HepG2 (cell line): ENCODE data around the gene SURF1. TPM values are rescaled to one million over a fixed set of nuclear protein-coding genes. Genes with fewer than 3 reads are reported as not detected.

Experiments
- AKNA ChIP-seq: sonication (generic); formaldehyde crosslinking; IDR thresholded peaks from 2 replicates; pipeline ENCODE4 v1.4.0; 2020; ENCODE audit warnings: missing genetic modification reagents, borderline replicate concordance
- EP300 ChIP-seq, 3 experiments: sonication (generic) in 1 of 3; formaldehyde crosslinking in 1 of 3; IDR thresholded peaks; 2 replicates each; pipeline versions ENCODE4 v1.5.1 to v1.6.1; 2011 to 2020; ENCODE audit warnings: low read depth in 2 of 3, low read length in 2 of 3, borderline replicate concordance in 1 of 3, improper control_type of control experiment in 1 of 3, mild to moderate bottlenecking in 1 of 3, missing genetic modification reagents in 1 of 3, moderate library complexity in 1 of 3
- HIC2 ChIP-seq: sonication (generic); formaldehyde crosslinking; IDR thresholded peaks from 2 replicates; pipeline ENCODE4 v1.9.0; 2022; ENCODE audit warnings: low read depth, missing genetic modification reagents
- KLF12 ChIP-seq: sonication (generic); formaldehyde crosslinking; IDR thresholded peaks from 2 replicates; pipeline ENCODE4 v1.4.0; 2020; ENCODE audit warnings: missing genetic modification reagents, borderline replicate concordance
- NONO ChIP-seq, 2 experiments: fragments of 450-650 bp in 1 of 2; sonication (generic) in 1 of 2; formaldehyde crosslinking in 1 of 2; IDR thresholded peaks in 1 of 2; conservative IDR thresholded peaks in 1 of 2; 2 replicates each; pipeline versions ENCODE4 v1.6.1 to v1.8.0; 2017 to 2022; ENCODE audit warnings: mild to moderate bottlenecking in 1 of 2, missing genetic modification reagents in 1 of 2, moderate library complexity in 1 of 2
- POGK ChIP-seq: sonication (generic); formaldehyde crosslinking; conservative IDR thresholded peaks from 2 replicates; pipeline ENCODE4 v1.8.0; 2022; ENCODE audit warnings: mild to moderate bottlenecking, moderate library complexity, missing genetic modification reagents
- PTBP1 ChIP-seq: fragments of 200-400 bp; formaldehyde crosslinking; IDR thresholded peaks from 2 replicates; pipeline ENCODE4 v1.6.1; 2018; ENCODE audit warnings: low read length, low read depth; ENCODE audit not compliant: poor library complexity, severe bottlenecking
- SALL2 ChIP-seq: sonication (generic); formaldehyde crosslinking; IDR thresholded peaks from 2 replicates; pipeline ENCODE4 v1.8.1; 2023; ENCODE audit warnings: mild to moderate bottlenecking, missing genetic modification reagents, inconsistent platforms
- ZBTB38 ChIP-seq: sonication (generic); formaldehyde crosslinking; IDR thresholded peaks from 2 replicates; pipeline ENCODE4 v1.5.1; 2020; ENCODE audit warnings: mild to moderate bottlenecking, missing genetic modification reagents
- ZNF326 ChIP-seq: sonication (generic); formaldehyde crosslinking; IDR thresholded peaks from 2 replicates; pipeline ENCODE4 v1.4.0; 2020; ENCODE audit warnings: missing genetic modification reagents, borderline replicate concordance
- ZNF558 ChIP-seq: sonication (generic); formaldehyde crosslinking; IDR thresholded peaks from 2 replicates; pipeline ENCODE4 v1.9.0; 2022; ENCODE audit warnings: mild to moderate bottlenecking, missing genetic modification reagents, borderline replicate concordance
- ZNF615 ChIP-seq: sonication (generic); formaldehyde crosslinking; IDR thresholded peaks from 2 replicates; pipeline ENCODE4 v1.5.0; 2020; ENCODE audit warnings: mild to moderate bottlenecking, missing genetic modification reagents, borderline replicate concordance
- ZNF747 ChIP-seq: sonication (generic); formaldehyde crosslinking; IDR thresholded peaks from 2 replicates; pipeline ENCODE4 v1.8.1; 2023; ENCODE audit warnings: missing genetic modification reagents, mild to moderate bottlenecking, borderline replicate concordance
- ZZZ3 ChIP-seq: sonication (generic); formaldehyde crosslinking; IDR thresholded peaks from 2 replicates; pipeline ENCODE4 v1.4.0; 2020; ENCODE audit warnings: missing genetic modification reagents, mild to moderate bottlenecking, borderline replicate concordance
- polyA plus RNA-seq, 8 experiments: library from polyadenylated mRNA; depleted of rRNA in 3 of 8; stranded (reverse) in 7 of 8; unstranded in 1 of 8; fragments of >200 nt; fragmentation: Illumina TruSeq in 4 of 8; extraction: Trizol in 4 of 8; gene quantifications; 2 replicates each; pipeline versions ENCODE4 v1.2.1 to v1.2.3, GENCODE V29; 2011 to 2016; ENCODE audit warnings: low read depth in 4 of 8, missing spikeins in 1 of 8, mixed read lengths in 1 of 8; ENCODE audit not compliant: insufficient read depth in 1 of 8
- total RNA-seq, 5 experiments: library from RNA; depleted of rRNA; stranded (reverse); fragments of >200 nt; fragmentation: Illumina TruSeq; extraction: Trizol; gene quantifications; 2 replicates each; pipeline ENCODE4 v1.2.3, GENCODE V29; 2016; ENCODE audit warnings: low read depth in 1 of 5
- TF ChIP-seq, protein P1 (sequence below): sonication (generic); formaldehyde crosslinking; IDR thresholded peaks from 2 replicates; pipeline ENCODE4 v1.5.1; 2020; ENCODE audit warnings: mild to moderate bottlenecking, moderate library complexity, missing genetic modification reagents

Gene SURF1
- total and polyA plus RNA-seq, 2 of the 13 experiments (the other 11 are each of a cell fraction or from before 2014, with no cell fraction given): 17.8 to 40.7 TPM

- TF ChIP-seq ZNF747 (peak; percentile 97), ZZZ3 (CRISPR knock-in tag) (peak; percentile 89), EP300 (IDR thresholded peaks at IDR 0.05; ENCODE audit: low read depth in 2 of 2, low read length in 2 of 2) (peak; percentile 40 to 70; a peak in 3 of 4 replicates), EP300 (CRISPR knock-in tag; IDR thresholded peaks at IDR 0.05; ENCODE audit: borderline replicate concordance) (peak; percentile 43; the same call in 1 of the 2 replicates), ZBTB38 (CRISPR knock-in tag) (peak; percentile 97), ZNF558 (CRISPR knock-in tag) (peak; percentile 89; the same call in 1 of the 2 replicates), SALL2 (CRISPR knock-in tag) (peak; percentile 97), HIC2 (CRISPR knock-in tag) (peak; percentile 82; the same call in 1 of the 2 replicates), ZNF326 (CRISPR knock-in tag) (peak; percentile 97), PTBP1 (peak; percentile 83), KLF12 (CRISPR knock-in tag) (peak; percentile 97; the same call in 1 of the 2 replicates), AKNA (CRISPR knock-in tag) (no peak), POGK (peak; percentile 92), NONO (IDR thresholded peaks at IDR 0.05) (no peak), NONO (CRISPR knock-in tag; conservative IDR thresholded peaks at IDR 0.05) (peak; percentile 99), ZNF615 (CRISPR knock-in tag) (no peak)
- TF ChIP-seq, protein P1, sequence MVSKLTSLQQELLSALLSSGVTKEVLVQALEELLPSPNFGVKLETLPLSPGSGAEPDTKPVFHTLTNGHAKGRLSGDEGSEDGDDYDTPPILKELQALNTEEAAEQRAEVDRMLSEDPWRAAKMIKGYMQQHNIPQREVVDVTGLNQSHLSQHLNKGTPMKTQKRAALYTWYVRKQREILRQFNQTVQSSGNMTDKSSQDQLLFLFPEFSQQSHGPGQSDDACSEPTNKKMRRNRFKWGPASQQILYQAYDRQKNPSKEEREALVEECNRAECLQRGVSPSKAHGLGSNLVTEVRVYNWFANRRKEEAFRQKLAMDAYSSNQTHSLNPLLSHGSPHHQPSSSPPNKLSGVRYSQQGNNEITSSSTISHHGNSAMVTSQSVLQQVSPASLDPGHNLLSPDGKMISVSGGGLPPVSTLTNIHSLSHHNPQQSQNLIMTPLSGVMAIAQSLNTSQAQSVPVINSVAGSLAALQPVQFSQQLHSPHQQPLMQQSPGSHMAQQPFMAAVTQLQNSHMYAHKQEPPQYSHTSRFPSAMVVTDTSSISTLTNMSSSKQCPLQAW (CRISPR knock-in tag): peak; percentile 93
These were observed 20.1 kb downstream of the SURF1 start, which contains the start of gene SURF6 (continued) for GRCh38 chr9:133335924-133336811.
